GM19324 (cell line): ENCODE results near the gene NEURL4.

ENCODE experiments used
- ATAC-seq: cut with Tn5 transposase; IDR thresholded peaks from one replicate; pipeline ENCODE4 v1.9.1; 2021; ENCODE audit warnings: mild to moderate bottlenecking, moderate library complexity; ENCODE audit not compliant: unreplicated experiment, low FRiP score

NEURL4 gene

DNA sequence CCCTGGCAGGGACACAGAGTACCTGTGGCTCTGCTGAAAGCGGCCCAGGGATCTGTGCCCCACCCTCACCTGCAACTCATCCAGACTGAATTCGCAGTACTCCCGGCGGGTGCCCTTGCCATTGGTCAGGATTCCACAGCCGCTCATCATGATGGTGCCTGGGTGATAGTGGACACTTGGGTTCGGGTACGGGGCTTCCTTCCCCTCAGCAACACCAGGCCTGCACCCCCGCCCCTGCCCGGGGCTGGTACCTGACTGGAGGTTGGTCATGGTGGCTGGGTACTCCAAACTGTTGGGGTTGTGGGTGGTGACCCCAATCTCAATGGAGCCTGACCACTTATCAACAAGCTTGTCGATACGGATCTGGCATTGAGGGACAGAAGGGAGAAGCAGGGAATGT lies 2.9 kb downstream of the NEURL4 start:
- no peak for ATAC-seq

DNA sequence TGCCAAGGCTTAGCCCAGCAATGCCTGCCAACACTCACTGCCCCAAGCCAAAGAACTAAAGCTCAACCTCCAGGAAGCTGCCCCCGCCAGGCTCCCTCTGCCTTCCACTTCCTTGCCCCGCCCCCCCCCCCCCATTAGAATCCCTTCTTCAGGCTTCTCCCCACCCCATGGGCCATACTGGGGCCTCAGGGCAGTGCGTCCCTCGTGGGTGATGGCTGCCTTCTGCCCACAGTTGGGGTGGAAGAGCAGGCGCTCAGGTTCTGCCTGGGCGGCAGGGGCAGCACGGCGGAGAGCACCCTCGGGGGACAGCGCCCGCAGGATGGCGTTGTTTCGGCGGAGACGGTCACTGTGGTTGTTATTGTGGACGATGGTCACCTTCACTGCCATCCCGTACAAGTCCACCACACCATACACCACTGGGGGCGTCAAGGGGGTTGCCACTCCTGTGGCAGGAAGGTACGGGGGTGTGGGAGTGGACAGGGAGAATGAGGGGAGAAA lies 4.1 kb downstream of the NEURL4 start:
- ATAC-seq: no peak

- ATAC-seq: no peak
Measured at GRCh38 chr17:7324438-7324779, 4.7 kb downstream of the NEURL4 start.

DNA sequence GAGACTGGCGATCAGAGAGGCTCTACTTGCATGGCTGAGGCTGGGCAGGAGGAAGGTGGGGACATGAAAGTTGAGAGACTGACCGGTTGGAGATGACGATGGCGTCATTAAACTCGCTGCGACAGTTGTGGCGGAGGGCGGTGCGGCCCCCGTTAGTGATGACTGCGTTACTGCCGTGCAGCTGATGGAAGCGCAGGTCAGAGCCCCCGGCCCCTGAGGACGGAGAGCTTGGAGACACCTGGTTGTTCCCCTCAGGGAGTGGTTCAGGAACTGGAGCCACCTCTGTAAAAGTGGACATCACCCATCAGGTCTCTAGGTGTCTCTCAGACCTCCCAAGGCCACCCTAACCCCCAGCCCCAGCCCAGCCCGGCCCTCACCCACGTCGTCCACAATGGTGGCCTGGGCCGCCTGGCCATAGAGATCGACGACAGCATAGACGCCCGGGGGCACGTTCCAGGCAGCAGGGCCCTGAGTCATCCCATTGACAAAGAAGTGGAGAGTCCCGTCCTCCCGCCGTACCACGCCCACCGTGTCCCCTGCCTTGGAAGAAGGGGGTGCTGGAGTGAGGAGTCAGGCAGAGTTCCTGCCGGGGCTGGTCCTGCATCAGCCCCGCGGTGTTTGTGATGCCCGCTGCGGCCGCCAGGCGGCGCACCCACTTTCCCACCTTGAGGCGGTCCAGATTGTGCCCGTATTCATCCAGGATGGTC lies 5.3 kb downstream of the NEURL4 start:
- ATAC-seq: no peak

DNA sequence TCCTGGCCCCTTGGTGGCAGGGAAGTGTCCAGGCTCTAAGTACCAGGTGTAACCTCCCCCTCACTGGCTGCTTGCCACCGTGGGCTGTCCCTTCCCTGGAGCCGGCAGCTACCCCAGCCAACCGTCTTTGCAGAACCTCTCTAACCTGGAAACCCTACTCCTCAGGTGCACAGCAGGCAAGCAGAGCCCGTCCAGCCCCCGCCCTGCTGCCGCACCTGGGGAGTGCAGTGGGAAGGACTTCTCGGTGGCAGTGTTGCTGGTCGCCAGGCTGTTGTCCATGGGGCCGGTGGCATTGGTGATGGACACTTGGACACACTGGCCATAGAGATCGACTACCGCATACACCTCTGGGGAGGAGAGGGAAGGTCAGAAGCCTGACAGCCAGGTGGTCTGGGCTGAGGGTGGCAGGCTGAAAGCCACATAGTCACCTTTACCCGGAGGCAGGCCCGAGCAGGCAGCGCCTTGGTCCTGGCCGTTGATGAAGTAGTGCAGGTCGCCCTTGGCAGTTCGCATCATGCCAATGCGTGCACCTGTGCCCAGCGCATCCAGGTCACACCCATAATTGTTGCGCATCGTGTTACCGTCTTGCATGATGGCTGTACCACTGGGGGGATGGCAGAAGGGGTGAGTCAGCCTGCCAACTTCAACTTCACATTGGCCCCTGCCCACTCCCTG lies 6.5 kb downstream of the NEURL4 start:
- ATAC-seq: no peak

DNA sequence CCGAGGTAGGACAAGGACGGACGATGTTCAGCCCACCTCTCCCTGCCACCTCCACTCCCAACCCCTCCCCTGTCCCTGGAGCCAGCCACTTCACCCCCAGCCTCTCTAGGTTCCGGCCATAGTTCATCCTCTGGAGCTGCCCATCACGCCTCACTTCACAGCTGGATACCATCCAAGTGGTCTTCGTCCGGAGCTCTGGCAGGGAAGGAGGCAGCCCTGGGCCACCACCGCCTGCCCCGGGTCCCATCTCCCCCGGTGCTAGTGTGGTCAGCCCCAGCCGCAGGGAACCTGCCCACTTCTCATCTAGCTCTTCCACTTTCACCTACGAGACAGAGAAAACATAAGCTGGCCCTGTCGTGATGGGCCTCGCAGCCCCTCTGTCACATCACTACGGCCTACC lies 7.7 kb downstream of the NEURL4 start:
- ATAC-seq: no peak

- ATAC-seq: no peak
Measured at GRCh38 chr17:7318121-7318860, 10.8 kb downstream of the NEURL4 start.

DNA sequence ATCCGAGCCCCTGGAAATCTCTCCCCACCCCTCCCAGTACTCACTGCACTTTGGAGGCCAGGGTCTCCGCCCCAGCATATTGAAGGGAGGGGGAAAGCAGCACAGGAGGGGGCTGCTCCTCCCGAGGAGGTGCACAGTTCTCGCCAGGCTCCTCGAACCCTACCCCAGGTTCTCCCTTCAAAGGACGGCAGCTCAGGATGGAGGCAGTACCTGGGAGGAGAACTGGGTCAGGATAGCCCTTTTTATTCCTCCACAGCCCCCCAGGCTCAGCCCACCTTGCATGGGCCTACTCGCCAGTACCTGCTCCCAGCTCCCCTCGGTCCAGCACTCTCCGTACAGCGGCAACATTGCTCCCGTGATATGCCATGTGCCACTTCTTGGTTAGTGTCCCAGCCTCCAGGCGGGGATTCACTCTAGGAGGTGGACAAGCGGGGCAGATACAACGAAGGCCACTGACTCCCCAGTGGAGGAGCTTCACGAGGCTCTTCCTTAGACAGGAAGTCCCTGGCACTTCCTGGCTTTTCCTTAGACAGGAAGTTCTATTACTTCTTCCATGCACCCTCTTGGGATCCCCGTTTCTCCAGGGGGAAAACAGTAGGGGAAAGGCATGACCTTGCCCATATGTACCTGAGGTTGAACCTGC lies 11.9 kb downstream of the NEURL4 start:
- no peak for ATAC-seq

DNA sequence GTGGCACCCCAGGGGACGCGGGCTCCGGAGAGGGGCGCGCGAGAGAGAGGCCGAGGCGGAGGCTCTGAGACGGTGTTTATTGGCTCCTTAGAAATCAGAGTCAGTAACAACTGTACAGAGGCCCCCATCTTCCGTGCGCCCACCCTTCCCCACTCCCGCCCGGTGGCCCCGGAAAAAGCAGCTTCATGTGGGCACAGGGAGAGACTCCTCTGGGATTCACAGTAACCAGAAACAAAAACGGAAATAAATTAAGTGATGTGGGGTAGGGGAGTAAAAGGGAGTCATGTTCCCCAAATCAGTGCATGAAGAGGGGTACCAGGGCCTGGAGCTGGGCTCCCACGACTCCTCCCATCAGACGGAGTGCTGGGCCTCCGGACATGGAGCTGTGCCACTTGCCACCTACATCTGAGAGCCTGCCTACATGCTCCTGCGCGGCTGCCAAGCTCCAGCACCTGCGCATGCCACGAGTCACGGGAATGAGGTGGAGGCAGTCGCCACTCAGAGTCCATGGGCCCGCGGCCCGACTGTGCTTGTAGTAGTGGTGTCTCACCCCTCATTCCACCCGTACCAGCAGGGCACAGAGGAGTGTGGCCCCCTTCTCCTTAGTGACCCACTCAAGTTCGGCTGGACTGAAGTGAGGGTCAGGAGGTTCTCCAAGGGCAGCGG lies 13.4 kb downstream of the NEURL4 start:
- ATAC-seq: no peak

- peak; percentile 71 for ATAC-seq
Measured at GRCh38 chr17:7314719-7315569, 14.2 kb downstream of the NEURL4 start, which contains the start of gene GPS2. Gene GPS2, minus strand, starts transcription at chr17:7315360. Its CDS starts 308 bp downstream, at chr17:7315052.

DNA sequence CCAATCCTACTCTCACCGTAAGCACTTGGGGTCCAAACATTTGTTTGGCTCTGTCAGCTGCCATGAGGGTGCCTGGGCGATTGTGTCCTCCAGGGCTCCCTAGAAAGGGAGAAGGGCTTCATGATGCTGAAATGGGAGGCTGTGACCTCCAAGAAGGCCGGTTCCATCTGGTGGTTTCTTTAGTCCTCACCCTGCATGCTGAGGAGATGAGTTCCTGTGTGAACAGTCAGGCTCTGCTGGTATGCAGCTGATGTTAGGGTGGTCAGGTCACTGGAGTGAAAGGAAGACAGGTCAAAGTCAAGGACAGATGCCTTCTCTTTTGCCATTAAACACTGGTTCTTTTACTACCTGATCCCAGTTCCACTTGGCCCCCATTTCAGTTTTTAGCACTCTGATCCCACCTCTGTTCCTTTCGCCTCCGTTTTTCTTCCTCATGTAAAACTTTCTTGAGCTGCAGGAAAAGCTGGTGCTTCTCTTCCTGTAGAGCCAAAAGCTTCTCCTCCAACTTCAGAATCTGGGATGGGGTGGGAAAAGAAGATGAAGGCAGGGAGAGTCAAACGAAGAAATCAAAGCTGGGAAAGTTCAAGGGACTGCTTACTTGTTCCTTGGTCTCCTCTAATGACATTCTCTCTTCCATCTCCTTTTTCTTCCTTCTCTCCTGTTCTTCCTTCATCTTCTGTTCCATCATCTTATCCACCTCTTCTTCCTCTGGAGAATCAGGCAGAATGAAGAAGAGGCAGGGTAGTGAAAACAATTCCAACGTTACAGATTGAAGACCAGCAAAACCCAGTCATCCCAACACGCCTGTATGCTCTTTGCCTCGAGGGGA lies 15.0 kb downstream of the NEURL4 start:
- no peak for ATAC-seq

DNA sequence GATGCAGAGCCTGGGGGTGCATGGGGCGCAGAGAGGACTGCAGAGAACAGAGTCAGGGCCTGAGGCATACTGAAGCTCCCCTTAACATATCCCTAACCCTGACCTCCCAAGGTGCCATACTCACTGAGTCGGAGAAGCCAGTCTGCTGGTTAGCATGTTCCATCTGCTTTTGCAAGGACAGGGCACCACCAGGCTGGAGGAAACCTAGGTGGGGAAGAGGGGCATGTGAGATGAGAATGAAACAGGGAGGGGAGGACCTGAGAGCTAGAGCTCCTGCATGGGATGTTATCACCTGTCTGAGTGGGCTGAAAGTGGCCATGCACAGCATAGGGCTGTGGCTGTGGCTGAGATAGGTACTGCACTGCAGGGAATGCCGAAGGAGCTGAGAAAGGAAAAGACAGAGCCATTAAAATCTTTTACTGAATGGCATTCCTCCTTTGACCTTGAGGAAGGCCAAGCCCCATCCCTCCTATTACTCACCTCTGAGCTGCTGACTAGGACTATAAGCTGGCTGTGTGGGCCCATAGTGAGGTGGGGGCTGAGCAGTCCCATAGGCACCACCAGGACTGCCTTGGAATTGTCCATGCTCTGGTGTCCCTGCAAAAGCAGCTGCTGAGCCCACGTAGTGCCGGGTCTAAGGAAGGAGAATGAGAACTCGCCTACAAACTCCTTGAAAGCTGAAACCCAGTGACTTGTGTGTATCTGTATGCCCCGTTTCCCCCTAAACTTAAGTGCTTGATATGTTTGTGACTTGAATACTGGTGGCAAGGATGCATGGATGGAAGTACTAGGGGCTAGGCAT lies 15.8 kb downstream of the NEURL4 start:
- ATAC-seq: no peak

- ATAC-seq: no peak
Measured at GRCh38 chr17:7312432-7313087, 16.6 kb downstream of the NEURL4 start.

DNA sequence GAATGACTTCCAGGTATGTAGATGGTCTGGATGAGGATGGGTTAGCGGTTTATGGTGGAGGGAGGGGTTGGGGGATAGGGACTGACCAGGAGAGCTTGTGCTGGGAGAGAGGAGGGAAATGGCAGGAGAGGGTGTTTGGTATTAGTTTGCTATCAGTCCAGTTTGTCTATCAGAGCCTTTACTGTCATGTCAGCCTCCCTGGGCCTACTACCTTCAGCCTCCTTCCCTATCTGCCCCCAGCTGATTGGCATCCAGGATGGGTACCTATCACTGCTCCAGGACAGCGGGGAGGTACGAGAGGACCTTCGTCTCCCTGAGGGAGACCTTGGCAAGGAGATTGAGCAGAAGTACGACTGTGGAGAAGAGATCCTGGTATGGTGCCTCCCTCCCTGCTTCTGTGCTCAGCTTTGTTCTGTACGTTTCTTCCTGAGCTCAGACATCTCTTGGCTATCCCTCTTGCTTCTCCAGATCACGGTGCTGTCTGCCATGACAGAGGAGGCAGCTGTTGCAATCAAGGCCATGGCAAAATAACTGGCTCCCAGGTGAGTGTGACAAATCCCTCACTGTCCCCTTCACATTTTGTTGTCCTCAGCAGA lies 17.9 kb downstream of the NEURL4 start:
- no peak for ATAC-seq

DNA sequence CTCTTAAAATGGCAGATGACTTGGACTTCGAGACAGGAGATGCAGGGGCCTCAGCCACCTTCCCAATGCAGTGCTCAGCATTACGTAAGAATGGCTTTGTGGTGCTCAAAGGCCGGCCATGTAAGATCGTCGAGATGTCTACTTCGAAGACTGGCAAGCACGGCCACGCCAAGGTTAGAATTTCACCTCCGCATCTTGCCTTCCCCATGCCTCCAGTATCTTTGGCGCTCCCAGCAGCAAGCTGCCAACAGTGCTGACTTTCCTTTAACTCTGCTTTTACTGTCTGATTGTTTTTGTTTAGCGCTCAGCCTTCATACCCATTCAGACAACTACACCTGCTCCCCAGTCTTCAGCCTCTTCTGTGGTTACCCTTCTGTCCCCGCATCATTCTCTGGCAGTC lies 19.5 kb downstream of the NEURL4 start:
- no peak for ATAC-seq

- no peak for ATAC-seq
Measured at GRCh38 chr17:7308625-7309433, 20.3 kb downstream of the NEURL4 start.
